Left colon (tissue), 2 donors: ENCODE results near the gene GDPD5. TPM values are rescaled to one million over a fixed set of nuclear protein-coding genes. Genes with fewer than 3 reads are reported as not detected.

Experiments used
- ATAC-seq: fragments of 200-7000 bp; cut with Tn5 transposase; one replicate; pipeline ENCODE4 v1.9.1; 2020; ENCODE audit warnings: mild to moderate bottlenecking, moderate library complexity
- DNase-seq, 2 donors: peaks; one replicate each; pipeline ENCODE4 v3.0.0-alpha.2; 2020
- intact Hi-C, 2 donors: fragments of 100-400 bp; cut with DNase I in 1 of 2; cut with micrococcal nuclease in 1 of 2; formaldehyde crosslinking; loops; one replicate each; pipeline versions ENCODE4 v1.11.2 to v1.14.0; 2022; cut with DNase I, micrococcal nuclease
- total RNA-seq, 2 donors: library from RNA; stranded (reverse); fragmentation: NEBNext Ultra II Directional; extraction: Animal tissue kit (Norgen Biotek cat#: 25700); gene quantifications; one replicate each; pipeline ENCODE4 v1.2.1, GENCODE V29; 2021
- donor health status: DM: no; HTN: no; CAD: no.
- donor health status: DM: yes; HTN: yes; CAD: no.

The GDPD5 gene
- total RNA-seq, 2 donors from 2014 or later, result 3.3 to 4.0 TPM

GRCh38 chr11:75503531-75504099, 22.1 kb downstream of the GDPD5 start:
- DNase-seq (no peak), ATAC-seq (no peak)
- intact Hi-C loops, result no loop called here

DNA sequence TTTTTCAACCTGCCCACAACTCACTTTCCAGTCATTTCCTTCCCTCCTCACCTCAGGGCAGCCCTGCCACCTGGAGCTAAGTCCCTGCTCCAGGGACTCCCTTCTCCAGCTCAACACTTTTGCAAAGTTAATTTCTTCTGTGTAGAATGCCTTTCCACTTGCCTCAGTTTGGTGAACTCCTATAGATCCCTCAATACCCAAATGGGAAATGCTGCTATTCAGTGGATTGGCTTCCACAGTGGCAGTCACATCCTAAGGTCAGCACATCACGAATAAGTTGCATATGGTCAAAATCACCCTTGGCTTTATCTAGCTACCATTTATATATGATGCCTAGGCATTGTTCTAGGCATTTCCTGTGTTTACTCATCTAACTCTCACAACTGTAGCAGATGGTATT, 23.6 kb downstream of the GDPD5 start:
- DNase-seq, result no peak
- no peak for ATAC-seq
- intact Hi-C loops, result no loop called here

DNA sequence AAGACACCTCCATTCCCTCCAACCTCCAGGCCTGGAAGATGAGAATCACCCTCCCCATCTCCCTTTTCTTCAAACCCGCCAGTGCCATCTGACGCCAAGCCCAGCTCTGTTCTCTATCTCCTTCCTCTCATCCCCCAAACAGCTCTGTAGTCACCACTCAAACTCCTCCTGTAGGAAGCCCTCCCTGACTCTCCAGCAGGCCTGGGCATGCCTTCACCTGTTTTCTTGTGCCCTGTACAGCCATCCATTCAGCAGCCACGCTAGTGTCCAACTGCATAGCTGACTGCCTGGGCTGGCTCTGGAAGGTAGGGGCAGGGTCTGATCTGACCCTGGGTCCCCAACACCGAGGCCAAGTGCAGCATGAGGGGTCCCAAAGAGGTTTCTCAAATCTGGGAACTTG, 25.0 kb downstream of the GDPD5 start:
- DNase-seq (no peak), ATAC-seq (no peak)
- intact Hi-C loops, result no loop called here

DNA sequence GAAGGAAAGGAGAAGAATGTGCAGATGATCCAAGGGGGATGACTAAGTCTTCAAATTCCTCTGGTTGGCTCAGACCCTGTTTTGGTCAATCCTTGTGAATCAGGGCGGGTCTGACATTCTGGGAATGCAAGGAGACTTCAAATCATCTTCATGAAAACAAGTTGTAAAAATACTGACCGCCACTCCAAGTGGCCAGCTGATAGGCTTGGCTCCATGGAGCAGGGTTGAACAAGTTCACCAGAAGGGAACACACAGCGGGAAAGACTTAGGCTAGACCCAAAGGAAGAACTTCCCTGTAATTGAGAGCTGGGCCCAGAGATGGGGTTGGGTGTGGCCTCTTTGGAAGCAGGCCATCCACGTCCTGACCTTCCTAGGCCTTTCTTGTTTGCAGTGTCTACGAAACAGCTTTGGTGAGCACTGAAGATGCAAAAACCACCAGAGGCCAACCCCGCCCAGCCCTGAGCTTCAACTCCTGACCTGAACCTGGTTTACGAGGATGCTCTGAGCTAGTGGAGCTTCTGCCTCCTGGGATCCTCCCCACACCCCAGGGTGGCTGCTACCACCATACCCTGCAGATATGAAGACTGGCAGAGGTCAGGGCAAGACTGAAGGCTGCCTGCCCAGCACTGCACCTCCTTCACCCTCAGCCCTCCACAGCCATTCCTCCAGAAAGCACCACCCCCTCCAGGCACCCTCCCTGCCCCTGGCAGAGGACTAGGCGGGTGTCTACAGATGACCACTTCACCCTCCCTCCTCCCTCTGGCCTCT, 26.1 kb downstream of the GDPD5 start:
- intact Hi-C loops, result no loop called here
- DNase-seq, result peak in 1 of 2 donors; percentile 23
- peak; percentile 54 for ATAC-seq

- intact Hi-C loops, result no loop called here
- ATAC-seq (no peak), DNase-seq (no peak)
These were observed 27.0 kb downstream of the GDPD5 start for GRCh38 chr11:75498556-75499255.

- no peak for ATAC-seq
These were observed 27.8 kb downstream of the GDPD5 start for GRCh38 chr11:75497788-75498409.

DNA sequence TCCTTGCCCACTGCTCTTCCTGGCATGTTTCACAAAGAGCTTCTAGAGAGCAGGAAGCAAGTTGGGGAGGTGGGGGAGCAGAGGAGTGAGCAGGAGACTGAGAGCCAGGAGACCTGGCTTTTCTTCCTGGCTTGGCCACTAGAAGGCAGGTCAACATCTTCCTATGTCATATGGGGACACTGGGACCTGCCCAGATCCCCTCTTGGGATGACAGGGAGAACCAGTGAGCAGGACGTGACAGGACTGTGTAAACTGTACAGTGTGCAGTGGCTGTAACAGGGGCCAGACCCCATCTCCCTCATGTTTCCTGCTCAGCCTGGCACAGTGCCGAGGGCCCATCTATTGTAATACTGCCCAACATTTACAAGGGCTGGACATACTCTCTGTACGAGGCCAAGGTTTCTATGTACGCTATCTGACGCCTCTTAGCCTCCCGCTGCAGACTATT, 29.4 kb downstream of the GDPD5 start:
- intact Hi-C loops, result no loop called here
- DNase-seq, result no peak
- no peak for ATAC-seq

More at GRCh38 chr11:75497788-75498409, 27.8 kb downstream of the GDPD5 start:
- intact Hi-C loops, result no loop called here
- DNase-seq, result no peak

- no peak for DNase-seq
- ATAC-seq, result no peak
- intact Hi-C loops, result no loop called here
These were observed 29.9 kb downstream of the GDPD5 start for GRCh38 chr11:75495749-75496304.

DNA sequence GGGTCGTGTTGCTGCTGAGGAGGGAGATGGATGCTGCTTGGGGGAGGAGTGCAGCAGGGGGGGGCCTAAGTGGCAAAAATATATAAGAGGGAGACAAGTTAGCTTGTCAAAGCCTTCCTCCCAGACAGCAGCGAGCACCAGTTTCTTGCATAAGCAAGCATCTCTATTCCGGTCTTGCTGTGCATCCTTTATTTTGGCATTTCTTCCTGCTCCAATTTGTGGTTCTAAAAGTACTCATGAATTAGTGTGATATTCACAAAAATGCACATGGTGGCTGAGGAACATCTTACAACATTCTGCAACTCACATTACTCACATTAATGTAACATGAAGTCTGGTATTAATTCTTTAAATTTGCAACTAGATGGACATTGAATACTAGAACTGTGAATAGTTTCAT, 32.1 kb downstream of the GDPD5 start:
- no peak for DNase-seq
- intact Hi-C loops, result no loop called here
- ATAC-seq, result no peak

- ATAC-seq (peak; percentile 37), DNase-seq (no peak)
- intact Hi-C loops, result no loop called here
These were observed 33.4 kb downstream of the GDPD5 start for GRCh38 chr11:75492181-75492820.

- DNase-seq, result no peak
These were observed 34.3 kb downstream of the GDPD5 start for GRCh38 chr11:75491465-75491864.

GRCh38 chr11:75490221-75491181, 35.2 kb downstream of the GDPD5 start:
- no peak for ATAC-seq
- no peak for DNase-seq
- intact Hi-C loops, result no loop called here

More at GRCh38 chr11:75491465-75491864, 34.3 kb downstream of the GDPD5 start:
- no peak for ATAC-seq
- intact Hi-C loops, result no loop called here

- intact Hi-C loops, result no loop called here
- ATAC-seq (no peak), DNase-seq (no peak)
These were observed 38.4 kb downstream of the GDPD5 start for GRCh38 chr11:75487365-75487764.

GRCh38 chr11:75485742-75486141, 40.0 kb downstream of the GDPD5 start:
- DNase-seq (no peak), ATAC-seq (no peak)
- intact Hi-C loops, result no loop called here

- no peak for ATAC-seq
- DNase-seq, result no peak
- intact Hi-C loops, result no loop called here
These were observed 42.7 kb downstream of the GDPD5 start for GRCh38 chr11:75482931-75483469.

DNA sequence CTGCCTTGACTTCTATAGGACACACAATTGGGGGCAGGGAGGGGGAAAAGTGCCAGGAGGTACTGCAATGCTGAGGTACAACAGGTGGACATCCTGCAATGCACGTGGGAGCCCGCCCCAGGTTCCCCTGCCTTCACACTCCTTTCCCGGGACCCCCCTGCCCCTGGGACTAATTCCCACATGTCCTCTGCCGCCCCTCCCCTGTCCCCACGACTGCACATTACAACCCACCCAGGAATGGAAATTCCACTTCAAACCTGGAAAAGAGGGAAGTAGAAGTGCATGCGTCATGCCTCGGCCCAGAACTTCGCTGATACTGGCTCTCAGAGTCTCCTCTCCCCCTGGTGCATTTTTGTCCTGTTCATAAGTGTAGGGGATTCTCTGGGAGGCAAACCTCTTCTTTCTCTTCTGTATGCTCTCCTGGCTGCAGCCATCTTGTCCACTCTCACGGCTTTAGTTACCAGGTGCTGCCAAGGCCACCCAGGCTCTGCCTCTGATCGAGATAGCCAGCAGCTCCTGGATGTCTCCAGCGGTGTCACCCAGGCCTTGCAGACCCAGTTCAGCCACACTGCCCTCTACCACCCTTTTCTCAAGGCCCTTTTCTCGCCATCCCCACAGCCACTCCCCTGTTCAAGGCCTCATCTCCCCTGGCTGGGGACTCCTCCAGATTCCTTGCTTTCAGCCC, 43.7 kb downstream of the GDPD5 start:
- ATAC-seq, result no peak
- no peak for DNase-seq
- intact Hi-C loops, result no loop called here
